K562 (cell line): Measurements from ENCODE around the gene NMT2. TPM values are rescaled to one million over a fixed set of nuclear protein-coding genes. Genes with fewer than 3 reads are reported as not detected.

Experiments used
- CBX1 ChIP-seq: sonication (generic); IDR thresholded peaks from 2 replicates; pipeline ENCODE4 v1.6.1; 2016; ENCODE audit warnings: antibody characterized with exemption, low read depth, mild to moderate bottlenecking
- EHMT2 ChIP-seq: fragments of 450-650 bp; IDR thresholded peaks from 2 replicates; pipeline ENCODE4 v1.6.1; 2018; ENCODE audit warnings: antibody characterized with exemption
- ERF ChIP-seq: fragments of 450-650 bp; formaldehyde crosslinking; IDR thresholded peaks from 2 replicates; pipeline ENCODE4 v1.4.0; 2020; ENCODE audit warnings: mild to moderate bottlenecking, mixed read lengths
- ESRRA ChIP-seq: fragments of 450-650 bp; IDR thresholded peaks from 2 replicates; pipeline ENCODE4 v1.6.1; 2014; ENCODE audit warnings: low read depth, mild to moderate bottlenecking, moderate library complexity, borderline replicate concordance
- KLF10 ChIP-seq: fragments of 250-450 bp; sonication (Bioruptor Pico); IDR thresholded peaks from 2 replicates; pipeline ENCODE4 v1.6.1; 2021; ENCODE audit warnings: matching md5 sums
- NR1H2 ChIP-seq: sonication (generic); formaldehyde crosslinking; IDR thresholded peaks from 2 replicates; pipeline ENCODE4 v1.4.0; 2020; ENCODE audit warnings: mild to moderate bottlenecking, missing genetic modification reagents
- POLR2B ChIP-seq: fragments of 450-650 bp; IDR thresholded peaks from 2 replicates; pipeline ENCODE4 v1.6.1; 2018; ENCODE audit warnings: low read depth; ENCODE audit not compliant: partially characterized antibody
- PREB ChIP-seq: sonication (generic); formaldehyde crosslinking; IDR thresholded peaks from 2 replicates; pipeline ENCODE4 v1.8.1; 2023; ENCODE audit warnings: mild to moderate bottlenecking, missing genetic modification reagents
- SNRNP70 ChIP-seq: fragments of 200-400 bp; formaldehyde crosslinking; optimal IDR thresholded peaks from 2 replicates; pipeline ENCODE3; 2017; ENCODE audit warnings: low read depth, low read length
- SUPT5H ChIP-seq: fragments of 450-650 bp; IDR thresholded peaks from 2 replicates; pipeline ENCODE4 v1.6.1; 2016
- TAF1 ChIP-seq: IDR thresholded peaks from 2 replicates; pipeline ENCODE4 v1.6.1; 2011; ENCODE audit warnings: mild to moderate bottlenecking, low read length, moderate library complexity; ENCODE audit not compliant: insufficient read depth, control insufficient read depth, severe bottlenecking; ENCODE audit errors: extremely low read depth
- UBTF ChIP-seq, 2 experiments: IDR thresholded peaks; 2 replicates each; pipeline ENCODE4 v1.6.1; 2012; ENCODE audit warnings: improper control_type of control experiment in 2 of 2, low read depth in 2 of 2, low read length in 2 of 2, borderline replicate concordance in 1 of 2
- ZEB2 ChIP-seq: fragments of 450-650 bp; IDR thresholded peaks from 2 replicates; pipeline ENCODE4 v1.6.1; 2016
- ZNF511 ChIP-seq: sonication (generic); formaldehyde crosslinking; IDR thresholded peaks from 2 replicates; pipeline ENCODE4 v1.8.0; 2022; ENCODE audit warnings: mild to moderate bottlenecking, missing genetic modification reagents
- ZNF830 ChIP-seq: fragments of 250-450 bp; sonication (Bioruptor Pico); IDR thresholded peaks from 2 replicates; pipeline ENCODE4 v1.5.0; 2021; ENCODE audit warnings: mild to moderate bottlenecking
- polyA plus RNA-seq, 8 experiments: library from polyadenylated mRNA; depleted of rRNA in 4 of 8; stranded (reverse) in 5 of 8; unstranded in 3 of 8; fragments of >200 nt; fragmentation: Nextera tagmentation in 2 of 8; fragmentation: Illumina TruSeq in 1 of 8; extraction: Ambion mirVana in 2 of 8; extraction: Trizol in 1 of 8; gene quantifications; 2 replicates each; pipeline versions ENCODE4 v1.2.1 to v1.2.3, GENCODE V29; 2011 to 2014; ENCODE audit warnings: inconsistent platforms in 1 of 8, missing spikeins in 1 of 8
- total RNA-seq, 7 experiments: library from RNA; depleted of rRNA in 6 of 7; stranded (reverse); fragments of >200 nt in 6 of 7; fragmentation: Illumina TruSeq in 2 of 7; extraction: Trizol in 2 of 7; gene quantifications; 2 replicates each; pipeline versions ENCODE4 v1.2.1 to v1.2.3, GENCODE V29; 2011 to 2021; ENCODE audit warnings: low replicate concordance in 1 of 7

The NMT2 gene
- total and polyA plus RNA-seq, 9 of the 15 experiments (the other 6 are each of a cell fraction or from before 2014, with no cell fraction given) = 5.2 to 15.9 (median 10.8) TPM

- peak; percentile 81; the same call in 1 of the 2 replicates for TF ChIP-seq NR1H2 (CRISPR knock-in tag)
- no peak for TF ChIP-seq KLF10
- peak; percentile 61; the same call in 1 of the 2 replicates for TF ChIP-seq CBX1
- no peak for TF ChIP-seq SNRNP70
- TF ChIP-seq POLR2B = peak; percentile 98
- peak; percentile 48 for TF ChIP-seq ERF (CRISPR knock-in tag)
- TF ChIP-seq SUPT5H = peak; percentile 86
- no peak for TF ChIP-seq EHMT2
- peak in 1 of 2 experiments; percentile 80; a peak in 2 of 4 replicates for TF ChIP-seq UBTF (IDR thresholded peaks at IDR 0.05; ENCODE audit: borderline replicate concordance in 1 of 2, low read depth in 2 of 2, low read length in 2 of 2)
- TF ChIP-seq PREB (CRISPR knock-in tag) = no peak
- peak; percentile 4; the same call in 1 of the 2 replicates for TF ChIP-seq ZNF511
- TF ChIP-seq ESRRA = 0 out of 2 replicates have a peak, but pooled peaks have one; percentile 26
- TF ChIP-seq ZEB2 = 0 out of 2 replicates have a peak, but pooled peaks have one; percentile 61
- 0 out of 2 replicates have a peak, but pooled peaks have one; percentile 76 for TF ChIP-seq ZNF830 (CRISPR knock-in tag)
- TF ChIP-seq TAF1 = peak; percentile 79
These were observed 71.3 kb downstream of the NMT2 start, which contains the start of gene RPP38 (continued) for GRCh38 chr10:15097011-15097812.
